HG03066 (cell line): ENCODE data around the gene CIAO3.
A peak's percentile ranks its signal among the peaks of the same experiment; 100 is the strongest.

Experiments used
- ATAC-seq: cut with Tn5 transposase; IDR thresholded peaks from one replicate; pipeline ENCODE4 v1.9.1; 2021; ENCODE audit warnings: low read depth; ENCODE audit not compliant: unreplicated experiment

The CIAO3 gene

DNA sequence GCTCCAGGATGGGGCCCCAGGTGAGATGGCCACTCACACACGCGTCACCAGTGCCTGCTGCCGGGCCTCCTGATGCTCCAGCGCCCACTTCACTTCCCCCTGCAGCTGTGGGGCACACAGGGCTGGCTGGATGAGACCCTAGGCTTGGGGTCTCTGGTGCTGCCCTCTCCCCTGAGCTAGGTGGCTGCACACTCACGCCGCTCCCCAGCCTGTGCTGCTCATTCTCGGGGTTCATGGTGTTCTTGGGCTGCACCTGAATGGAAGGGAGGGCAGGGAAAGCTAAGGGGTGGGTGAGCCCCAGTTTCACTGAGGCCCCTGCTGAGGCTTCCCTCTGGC lies 15.8 kb downstream of the CIAO3 start:
- no peak for ATAC-seq

- no peak for ATAC-seq
These were observed 16.4 kb downstream of the CIAO3 start for GRCh38 chr16:724188-725040.

- no peak for ATAC-seq
These were observed 17.1 kb downstream of the CIAO3 start for GRCh38 chr16:723695-724094.

DNA sequence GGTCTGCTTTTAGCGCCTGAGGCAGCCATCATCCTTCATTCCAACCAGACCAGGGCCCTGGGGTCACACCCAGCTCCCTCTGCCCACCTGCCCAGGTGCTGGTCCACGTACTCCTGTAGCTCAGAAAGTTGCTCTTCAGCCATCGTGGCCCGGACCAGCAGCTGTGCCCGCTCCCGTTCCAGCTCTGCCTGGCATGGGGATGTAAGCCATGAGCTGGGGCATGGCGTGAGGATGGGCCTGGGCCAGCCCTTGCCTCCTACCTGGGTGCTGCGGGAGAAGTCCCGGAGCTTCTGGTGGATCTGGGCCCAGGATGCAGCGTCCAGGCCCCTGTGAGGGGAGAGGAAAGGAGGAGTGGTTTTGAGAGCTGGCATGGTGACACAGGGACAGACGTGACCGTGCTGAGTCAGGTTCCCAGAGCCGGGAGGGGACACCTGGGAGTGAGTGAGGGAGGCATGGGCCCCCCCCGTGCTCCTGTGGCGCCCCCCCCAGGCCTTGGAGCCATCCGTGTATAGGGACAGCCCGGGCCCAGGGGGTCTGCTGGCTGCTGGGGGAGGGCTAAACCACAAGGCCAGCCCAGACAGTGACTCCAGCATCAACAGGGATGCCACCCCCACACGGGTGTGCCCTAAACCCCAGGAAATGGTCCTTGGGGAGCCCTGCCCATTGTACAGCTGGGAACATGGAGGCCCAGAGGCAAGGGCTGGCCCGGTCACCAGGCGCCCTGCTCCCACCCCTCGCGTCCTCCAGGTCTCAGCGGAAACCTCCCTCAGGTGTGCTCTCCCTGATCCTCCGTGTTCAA lies 17.8 kb downstream of the CIAO3 start:
- ATAC-seq, result no peak

DNA sequence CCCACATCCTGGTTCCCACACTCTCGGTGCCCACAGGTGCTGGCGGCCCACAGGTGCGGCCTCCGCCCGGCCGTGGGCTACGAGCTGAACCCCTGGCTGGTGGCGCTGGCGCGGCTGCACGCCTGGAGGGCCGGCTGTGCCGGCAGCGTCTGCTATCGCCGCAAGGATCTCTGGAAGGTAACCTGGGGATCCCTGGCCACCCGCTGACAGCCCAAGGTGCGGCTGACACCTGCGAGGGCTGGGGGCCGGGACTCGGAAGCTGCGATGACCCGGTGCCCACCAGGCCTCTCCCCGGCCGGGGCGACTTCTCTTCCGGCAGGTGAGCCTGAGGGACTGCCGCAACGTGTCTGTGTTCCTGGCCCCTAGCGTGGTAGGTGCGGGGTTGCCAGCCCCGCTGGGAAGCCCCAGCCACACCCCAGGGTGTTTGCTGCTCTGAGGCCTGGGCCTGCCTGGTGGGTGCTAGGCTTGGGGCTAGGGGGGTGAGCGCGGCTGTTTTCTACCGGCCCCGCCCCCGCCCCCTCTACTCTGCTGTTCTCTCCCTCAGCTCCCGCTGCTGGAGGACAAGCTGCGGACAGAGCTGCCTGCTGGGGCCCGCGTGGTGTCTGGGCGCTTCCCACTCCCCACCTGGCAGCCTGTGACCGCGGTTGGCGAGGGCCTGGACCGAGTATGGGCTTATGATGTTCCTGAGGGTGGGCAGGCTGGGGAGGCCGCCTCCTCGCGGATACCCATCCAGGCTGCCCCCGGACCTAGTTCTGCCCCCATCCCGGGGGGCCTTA lies 18.8 kb downstream of the CIAO3 start:
- no peak for ATAC-seq

DNA sequence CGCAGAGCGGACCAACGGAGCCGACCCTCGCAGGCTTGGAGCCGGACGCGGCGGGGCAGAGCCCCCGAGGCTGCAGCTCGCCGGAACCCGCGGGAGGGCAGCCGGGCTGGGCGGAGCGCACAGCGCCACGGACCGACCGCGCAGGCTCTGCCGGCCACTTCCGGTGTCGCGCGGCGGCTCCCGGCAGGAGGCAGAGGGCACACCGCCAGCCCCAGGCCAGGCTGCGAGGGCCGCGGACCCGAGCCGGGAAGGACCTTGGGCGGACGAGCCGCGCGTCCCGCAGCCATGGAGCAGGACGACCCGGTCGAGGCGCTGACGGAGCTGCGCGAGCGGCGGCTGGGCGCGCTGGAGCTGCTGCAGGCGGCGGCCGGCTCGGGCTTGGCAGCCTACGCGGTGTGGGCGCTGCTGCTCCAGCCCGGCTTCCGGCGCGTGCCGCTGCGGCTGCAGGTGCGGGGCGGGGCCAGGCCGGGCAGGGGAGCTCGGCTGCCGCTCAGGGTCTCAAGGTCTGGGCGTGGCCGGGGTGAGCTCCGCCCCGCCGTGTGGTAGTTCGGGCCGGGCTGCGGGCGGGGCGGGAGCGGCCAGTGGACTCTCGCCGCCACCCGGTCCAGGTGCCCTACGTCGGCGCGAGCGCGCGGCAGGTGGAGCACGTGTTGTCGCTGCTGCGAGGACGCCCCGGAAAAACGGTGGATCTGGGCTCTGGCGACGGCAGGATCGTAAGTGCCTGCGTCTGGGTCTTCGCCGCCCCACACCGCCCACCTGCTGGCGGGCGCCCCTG lies 19.6 kb downstream of the CIAO3 start, which contains the start of gene ANTKMT:
Gene ANTKMT, plus strand, starts transcription at position 157 of the 775 bp plus-strand sequence. Its CDS starts 129 bp downstream, at position 286.
- peak; percentile 70 for ATAC-seq

DNA sequence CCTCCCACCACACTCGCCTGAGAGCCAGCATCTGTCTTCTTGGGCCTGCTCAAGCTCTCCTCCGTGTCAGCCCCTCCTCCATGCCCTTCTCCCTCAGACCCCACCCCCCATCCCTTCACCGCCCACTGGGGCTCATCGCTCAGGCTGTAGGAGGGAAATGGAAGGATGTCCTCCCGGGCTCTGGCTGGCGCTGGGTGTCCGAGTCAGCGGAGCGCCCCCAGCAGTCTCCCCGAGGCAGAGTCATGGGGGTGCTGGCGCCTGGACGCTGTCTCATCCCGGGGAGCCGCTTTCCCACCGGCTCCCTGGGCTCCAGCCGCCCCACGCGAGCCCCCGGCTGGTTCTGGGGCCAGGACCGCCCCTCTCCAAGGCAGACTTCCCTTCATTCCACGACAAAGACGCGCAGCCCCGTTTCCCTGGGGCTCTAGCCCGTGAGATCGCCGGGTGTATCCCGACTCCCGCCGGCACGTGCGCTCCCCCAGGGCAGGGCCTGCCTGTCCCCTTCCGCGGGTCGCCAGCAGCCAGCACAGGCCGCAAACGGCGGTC lies 20.3 kb downstream of the CIAO3 start:
- ATAC-seq, result peak; percentile 33

GRCh38 chr16:719815-720446 lies 20.9 kb downstream of the CIAO3 start:
- ATAC-seq, result no peak

DNA sequence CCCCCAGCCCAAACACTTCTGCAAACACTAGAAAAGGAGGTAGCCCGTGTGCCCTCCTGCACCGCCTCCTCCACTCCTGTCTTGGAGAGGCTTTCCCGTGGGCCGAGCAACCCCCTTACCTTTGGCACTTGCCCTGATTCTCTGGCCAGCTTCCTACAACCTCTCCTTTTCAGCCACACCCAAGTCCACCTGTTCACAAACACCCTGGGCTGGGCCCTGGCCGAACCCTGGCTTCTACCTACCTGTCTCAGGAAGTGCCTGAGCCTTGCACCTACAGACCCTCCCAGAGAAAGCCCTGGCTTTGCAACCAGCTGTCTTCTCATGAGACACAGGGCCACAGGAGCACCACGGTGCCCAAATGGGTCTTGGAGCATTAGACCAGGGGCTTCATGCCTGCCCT lies 21.9 kb downstream of the CIAO3 start:
- ATAC-seq, result no peak

DNA sequence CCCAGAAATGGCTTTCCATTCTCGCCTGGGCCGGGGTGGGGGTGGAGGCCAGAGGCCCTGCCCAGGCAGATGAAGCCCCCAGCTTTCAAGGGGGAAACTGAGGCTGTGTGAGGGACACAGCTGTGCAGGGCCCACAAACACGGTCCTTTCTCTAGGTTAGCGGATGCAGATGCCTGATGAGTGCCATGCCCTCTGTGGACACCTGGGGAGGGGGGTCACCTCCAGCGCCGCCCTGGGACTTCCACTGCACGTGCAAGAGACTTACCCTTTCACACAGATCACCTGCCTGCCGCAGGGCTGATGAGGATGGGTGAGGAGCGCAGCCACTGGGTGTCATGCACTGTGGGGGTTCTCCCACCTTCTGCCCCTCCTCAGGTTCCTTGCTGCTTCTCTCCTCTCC lies 22.4 kb downstream of the CIAO3 start:
- ATAC-seq, result no peak

GRCh38 chr16:717450-718245 lies 23.1 kb downstream of the CIAO3 start:
- no peak for ATAC-seq

GRCh38 chr16:716768-717325 lies 23.9 kb downstream of the CIAO3 start:
- no peak for ATAC-seq

DNA sequence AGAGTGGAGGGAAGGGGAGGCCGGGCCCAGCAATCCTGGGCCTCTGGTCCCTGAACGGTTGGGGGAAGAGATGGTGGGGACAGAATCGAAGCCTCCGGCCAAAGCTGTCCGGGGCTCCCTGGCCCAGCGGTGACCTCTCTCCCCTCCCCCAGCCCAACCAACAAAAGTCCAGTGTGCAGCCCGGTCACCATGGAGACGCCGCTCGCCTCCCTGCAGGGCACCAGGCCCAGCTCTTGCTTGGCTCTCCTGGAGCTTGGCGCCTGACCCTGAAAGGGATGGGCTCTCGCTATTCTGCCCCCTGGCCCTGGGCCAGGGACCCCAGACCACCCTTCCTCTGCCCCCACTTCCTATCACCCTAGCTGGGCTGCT lies 24.6 kb downstream of the CIAO3 start:
- ATAC-seq, result no peak

GRCh38 chr16:715477-716199 lies 25.2 kb downstream of the CIAO3 start:
- ATAC-seq, result no peak

DNA sequence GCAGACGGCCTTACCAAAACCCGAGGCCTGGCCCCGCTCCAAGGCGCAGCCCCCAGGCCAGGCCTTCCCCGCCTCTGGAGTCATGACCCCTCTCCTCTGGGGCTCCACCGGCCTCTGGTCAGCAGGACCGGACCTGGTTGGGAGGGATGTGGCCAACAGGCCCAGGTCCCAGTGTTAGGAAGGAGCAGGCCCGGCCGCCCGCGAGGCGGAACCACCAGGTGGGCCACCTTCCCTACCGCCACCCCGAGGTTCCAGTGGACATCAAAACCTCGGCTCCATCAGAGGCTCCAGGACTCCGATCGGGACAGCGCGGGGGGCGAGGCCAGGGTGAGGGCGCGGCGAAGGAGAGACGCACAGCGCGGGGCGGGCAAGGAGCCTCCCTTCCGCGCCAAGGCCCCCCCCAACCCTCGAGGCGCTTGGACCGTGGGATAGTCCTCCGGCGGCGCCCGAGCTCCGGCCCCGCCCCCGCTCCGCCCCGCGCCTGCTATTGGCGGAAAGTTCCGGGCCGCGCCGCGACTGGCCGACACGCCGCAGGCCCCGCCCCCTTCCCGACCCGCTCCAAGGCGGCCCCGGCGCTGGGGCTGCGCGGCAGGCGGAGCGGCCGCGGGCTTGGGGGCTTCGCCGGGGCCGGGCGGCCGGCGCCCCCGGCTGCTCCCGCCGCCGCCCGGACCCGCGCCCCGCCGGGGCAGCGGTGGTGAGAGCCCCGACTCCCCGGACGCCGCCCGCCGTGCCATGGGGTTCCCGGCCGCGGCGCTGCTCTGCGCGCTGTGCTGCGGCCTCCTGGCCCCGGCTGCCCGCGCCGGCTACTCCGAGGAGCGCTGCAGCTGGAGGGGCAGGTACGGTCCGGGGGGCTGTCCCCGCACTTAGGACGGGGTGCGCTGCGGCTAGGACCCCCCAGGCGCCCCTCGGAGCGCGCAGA lies 26.0 kb downstream of the CIAO3 start, which contains the start of gene METRN:
Gene METRN, plus strand, starts transcription at position 561 of the 919 bp plus-strand sequence. Its CDS starts 172 bp downstream, at position 733.
- ATAC-seq, result peak; percentile 56

DNA sequence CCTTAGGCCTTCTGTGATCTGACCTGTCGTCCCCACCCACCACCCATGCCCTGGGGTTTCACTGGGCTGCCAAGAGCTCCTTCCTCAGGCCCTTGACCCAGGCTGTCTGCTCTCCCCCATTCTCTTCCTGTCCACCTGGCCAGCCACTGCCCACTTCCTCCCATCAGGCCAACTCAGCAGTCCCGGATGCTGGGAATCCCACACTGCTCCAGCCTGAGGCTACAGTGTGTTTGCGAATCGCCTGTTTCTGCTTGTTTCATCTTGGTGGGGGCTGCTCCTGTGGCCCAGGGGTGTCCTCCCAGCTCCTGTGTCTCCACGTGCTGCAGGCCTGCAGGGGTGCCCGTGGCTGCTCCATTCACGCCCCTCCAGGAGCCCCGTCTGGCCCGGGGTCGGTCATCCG lies 26.7 kb downstream of the CIAO3 start:
- ATAC-seq, result no peak
